HCT116 (cell line): ENCODE data around the gene GSTO1. TPM values are rescaled to one million over a fixed set of nuclear protein-coding genes. Genes with fewer than 3 reads are reported as not detected.

Experiments used
- ATAC-seq: fragments of 200-7000 bp; cut with Tn5 transposase; 2 replicates; pipeline ENCODE4 v1.9.1; 2020; ENCODE audit warnings: mild to moderate bottlenecking, moderate library complexity
- BruUV-seq: library from RNA; stranded (reverse); fragments of 400-500 nt; replicated peaks from 2 replicates; lab custom pipeline; 2021; lab: Mats Ljungman, UMichigan
- CTCF ChIA-PET: fragments of 300-600 bp; sonication (Branson Sonifier 250); formaldehyde crosslinking; loops from one replicate; lab custom pipeline; 2021; ENCODE audit warnings: antibody characterized with exemption; lab: Charles Lee
- POLR2A ChIA-PET: fragments of 300-600, 350-600 bp; sonication (Branson Sonifier 250); formaldehyde crosslinking; loops from one replicate; lab custom pipeline; 2021; ENCODE audit warnings: antibody characterized with exemption; lab: Charles Lee
- RAD21 ChIA-PET, 2 experiments: fragments of 300-600 bp; sonication (Branson Sonifier 250); formaldehyde crosslinking; loops; one replicate each; lab custom pipeline; 2023; ENCODE audit warnings: low total read pairs in 2 of 2; ENCODE audit not compliant: uncharacterized antibody in 2 of 2, unreplicated experiment in 2 of 2, low non-redundant PET in 1 of 2; lab: Charles Lee
- DNase-seq: peaks from one replicate; pipeline ENCODE4 v3.0.0-alpha.2; 2010; ENCODE audit warnings: low read depth, low spot score
- H2AFZ ChIP-seq: fragments of 200-600 bp; shearing (Covaris generic), sonication (generic); 2 replicates; pipeline ENCODE4 v1.6.1; 2017; ENCODE audit warnings: low read depth, mixed run types, mixed read lengths, antibody characterized with exemption, low read length; ENCODE audit not compliant: poor library complexity, severe bottlenecking
- H3K27ac ChIP-seq: 2 replicates; pipeline ENCODE4 v1.5.1; 2012; ENCODE audit warnings: low read depth, low read length
- H3K27me3 ChIP-seq: fragments of 200-600 bp; sonication (generic); 2 replicates; pipeline ENCODE4 v1.6.1; 2016; ENCODE audit warnings: mixed run types, low read length, mixed read lengths; ENCODE audit not compliant: insufficient read depth
- H3K36me3 ChIP-seq, 2 experiments: fragments of 200-500 bp in 1 of 2; fragments of 200-600 bp in 1 of 2; sonication (Bioruptor generic) in 1 of 2; sonication (generic) in 1 of 2; 2 replicates each; pipeline versions ENCODE4 v1.5.1 to v1.6.1; 2014 to 2016; ENCODE audit warnings: low read length in 2 of 2, inconsistent platforms in 1 of 2, mixed read lengths in 1 of 2, mixed run types in 1 of 2; ENCODE audit not compliant: insufficient read depth in 2 of 2, control insufficient read depth in 1 of 2
- H3K4me1 ChIP-seq, 2 experiments: fragments of 200-600 bp in 1 of 2; sonication (generic) in 1 of 2; 2 replicates each; pipeline versions ENCODE4 v1.5.1 to v1.6.1; 2012 to 2017; ENCODE audit warnings: low read length in 2 of 2, inconsistent platforms in 1 of 2, mild to moderate bottlenecking in 1 of 2, mixed read lengths in 1 of 2, mixed run types in 1 of 2, moderate library complexity in 1 of 2; ENCODE audit not compliant: insufficient read depth in 2 of 2, control insufficient read depth in 1 of 2
- H3K4me2 ChIP-seq: fragments of 200-600 bp; sonication (generic); 2 replicates; pipeline ENCODE4 v1.6.1; 2017; ENCODE audit warnings: mixed run types, low read length, mixed read lengths
- H3K4me3 ChIP-seq, 2 experiments: fragments of 200-600 bp in 1 of 2; sonication (generic) in 1 of 2; replicated peaks in 1 of 2; 2 replicates each; pipeline ENCODE4 v1.5.1; 2011 to 2016; ENCODE audit warnings: low read length in 2 of 2, control low read depth in 1 of 2, low read depth in 1 of 2, mild to moderate bottlenecking in 1 of 2, mixed read lengths in 1 of 2, mixed run types in 1 of 2
- H3K79me2 ChIP-seq: fragments of 200-600 bp; sonication (generic); 2 replicates; pipeline ENCODE4 v1.6.1; 2017; ENCODE audit warnings: mild to moderate bottlenecking, mixed run types, low read length, moderate library complexity, mixed read lengths; ENCODE audit not compliant: insufficient read depth
- H3K9ac ChIP-seq: fragments of 200-600 bp; sonication (generic); 2 replicates; pipeline ENCODE4 v1.6.1; 2016; ENCODE audit warnings: low read length, mixed read lengths
- H3K9me2 ChIP-seq: fragments of 200-600 bp; sonication (generic), shearing (Covaris generic); 2 replicates; pipeline ENCODE4 v1.6.1; 2017; ENCODE audit warnings: mixed run types, mild to moderate bottlenecking, moderate library complexity; ENCODE audit not compliant: insufficient read depth
- H3K9me3 ChIP-seq, 2 experiments: fragments of 200-500 bp in 1 of 2; fragments of 200-600 bp in 1 of 2; sonication (Bioruptor generic) in 1 of 2; sonication (generic) in 1 of 2; 2 replicates each; pipeline ENCODE4 v1.6.1; 2014 to 2017; ENCODE audit warnings: low read length in 2 of 2, mixed read lengths in 2 of 2, inconsistent platforms in 1 of 2, low read depth in 1 of 2, mild to moderate bottlenecking in 1 of 2, mixed run types in 1 of 2, moderate library complexity in 1 of 2; ENCODE audit not compliant: control insufficient read depth in 1 of 2, insufficient read depth in 1 of 2
- H4K20me1 ChIP-seq: fragments of 200-600 bp; sonication (generic), shearing (Covaris generic); 2 replicates; pipeline ENCODE4 v1.6.1; 2017; ENCODE audit warnings: mixed run types, mild to moderate bottlenecking, moderate library complexity; ENCODE audit not compliant: insufficient read depth
- EGR1 ChIP-seq: IDR thresholded peaks from 2 replicates; pipeline ENCODE4 v1.6.1; 2012; ENCODE audit warnings: low read depth
- EZH2phosphoT487 ChIP-seq: fragments of 200-600 bp; IDR thresholded peaks from 2 replicates; pipeline ENCODE4 v1.6.1; 2018; ENCODE audit warnings: antibody characterized with exemption, borderline replicate concordance
- FOSL1 ChIP-seq: IDR thresholded peaks from 2 replicates; pipeline ENCODE4 v1.6.1; 2012; ENCODE audit warnings: low read depth
- POLR2A ChIP-seq: IDR thresholded peaks from 2 replicates; pipeline ENCODE4 v1.7.0; 2011; ENCODE audit warnings: borderline replicate concordance; ENCODE audit not compliant: insufficient read depth, insufficient read length; ENCODE audit errors: extremely low read depth
- POLR2AphosphoS5 ChIP-seq: IDR thresholded peaks from 2 replicates; pipeline ENCODE4 v1.6.1; 2011; ENCODE audit warnings: mild to moderate bottlenecking, low read depth, low read length, moderate library complexity
- RAD21 ChIP-seq: IDR thresholded peaks from 2 replicates; pipeline ENCODE4 v1.6.1; 2012; ENCODE audit warnings: low read depth, mild to moderate bottlenecking
- SIN3A ChIP-seq: IDR thresholded peaks from 2 replicates; pipeline ENCODE4 v1.6.1; 2012; ENCODE audit warnings: low read depth
- TCF7L2 ChIP-seq: IDR thresholded peaks from 2 replicates; pipeline ENCODE4 v1.7.0; 2011; ENCODE audit warnings: borderline replicate concordance, inconsistent platforms; ENCODE audit not compliant: insufficient read depth, insufficient read length; ENCODE audit errors: extremely low read depth
- YY1 ChIP-seq: IDR thresholded peaks from 2 replicates; pipeline ENCODE4 v1.6.1; 2011; ENCODE audit warnings: low read length, low read depth, moderate library complexity, mild to moderate bottlenecking; ENCODE audit not compliant: insufficient replicate concordance; ENCODE audit errors: extremely low read depth
- ZNF274 ChIP-seq: fragments of 200-500 bp; sonication (Bioruptor generic); IDR thresholded peaks from 2 replicates; pipeline ENCODE4 v1.6.1; 2014; ENCODE audit warnings: mild to moderate bottlenecking, low read depth, low read length, inconsistent platforms
- intact Hi-C: fragments of 100-400 bp; cut with micrococcal nuclease; formaldehyde crosslinking; loops from 2 replicates; pipeline ENCODE4 v1.10.0; 2022
- total RNA-seq: library from RNA; stranded (reverse); gene quantifications from one replicate; pipeline ENCODE4 v1.2.1, GENCODE V29; 2021; ENCODE audit not compliant: unreplicated experiment
- TF ChIP-seq, protein P1 (sequence below), 3 experiments: fragments of 200-600 bp in 1 of 3; sonication (generic) in 1 of 3; IDR thresholded peaks in 2 of 3; conservative IDR thresholded peaks in 1 of 3; 2 replicates each; pipeline ENCODE4 v1.5.1; 2012 to 2017; ENCODE audit warnings: low read depth in 2 of 3, low read length in 2 of 3, antibody characterized with exemption in 1 of 3, borderline replicate concordance in 1 of 3, control low read depth in 1 of 3, mild to moderate bottlenecking in 1 of 3, mixed read lengths in 1 of 3, mixed run types in 1 of 3, moderate library complexity in 1 of 3; ENCODE audit not compliant: insufficient read depth in 1 of 3

GSTO1 gene
- total RNA-seq, 1 experiment from 2014 or later: 179 TPM

DNA sequence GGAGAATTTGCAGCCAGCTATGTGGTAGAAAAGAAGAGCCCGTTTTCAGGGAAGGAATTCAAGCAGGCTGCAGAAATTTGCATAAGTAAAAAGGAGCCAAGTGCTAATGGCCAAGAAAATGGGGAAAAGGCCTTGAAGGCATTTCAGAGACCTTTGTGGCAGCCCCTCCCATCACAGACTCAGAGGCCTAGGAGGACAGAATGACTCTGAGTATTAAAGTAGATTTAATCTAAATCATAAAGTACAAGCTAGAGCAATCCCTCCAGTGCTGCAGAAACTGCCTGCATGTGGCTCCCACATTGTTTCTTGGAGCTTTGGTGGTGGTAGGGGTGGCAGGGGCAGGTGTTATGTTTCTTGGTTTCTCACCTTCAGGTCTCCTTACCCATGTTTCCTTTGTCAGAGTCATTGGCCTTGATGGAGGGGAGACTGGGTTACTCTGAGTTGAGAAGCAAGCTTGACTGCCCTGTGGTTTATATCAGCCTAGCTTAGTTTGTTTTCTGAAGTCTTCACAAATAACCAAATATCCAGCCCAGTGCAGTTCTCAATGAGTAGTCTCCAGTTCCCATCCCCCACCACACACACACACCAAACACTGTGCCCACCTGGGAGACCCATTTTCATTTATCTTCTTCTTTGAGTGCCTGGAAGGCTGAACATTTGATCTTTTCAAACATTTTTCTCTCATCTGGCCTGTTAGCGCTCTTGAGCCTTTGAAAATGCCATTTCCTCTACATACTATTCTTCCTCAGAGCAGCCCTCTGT, 49.1 kb downstream of the GSTO1 start:
- no peak overlapping the region for H3K27ac ChIP-seq
- RAD21 ChIA-PET: no interaction called here
- H3K4me3 ChIP-seq: no peak overlapping the region
- CTCF ChIA-PET: interaction anchor here (1.2 to 1.5 kb wide), 4 partner anchors 10 to 319 kb away, joined by 3 to 7 read pairs (median 4); partner anchors contain the start of gene CFAP58
- H3K4me1 ChIP-seq: peaks cover 0 to 2% of the 10 kb centered on the region in 2 experiments; a peak in 1 of 4 replicates
- intact Hi-C loops: no loop called here
- ATAC-seq: no peak
- H3K27me3 ChIP-seq: no peaks in the 10 kb centered on the region
- no TSS peak for BruUV-seq
- H3K4me2 ChIP-seq: no peak overlapping the region
- peaks cover 4 to 25% of the 10 kb centered on the region in 2 experiments; a peak in 2 of 4 replicates for H3K36me3 ChIP-seq
- no peaks in the 10 kb centered on the region for H3K9me3 ChIP-seq
- H3K9me2 ChIP-seq: no peaks in the 10 kb centered on the region
- H2AFZ ChIP-seq: no peak overlapping the region
- TF ChIP-seq POLR2A (no peak), EGR1 (no peak), RAD21 (no peak), EZH2phosphoT487 (no peak), POLR2AphosphoS5 (no peak), SIN3A (no peak), YY1 (no peak), FOSL1 (no peak), ZNF274 (no peak), TCF7L2 (no peak)
- TF ChIP-seq, protein P1, sequence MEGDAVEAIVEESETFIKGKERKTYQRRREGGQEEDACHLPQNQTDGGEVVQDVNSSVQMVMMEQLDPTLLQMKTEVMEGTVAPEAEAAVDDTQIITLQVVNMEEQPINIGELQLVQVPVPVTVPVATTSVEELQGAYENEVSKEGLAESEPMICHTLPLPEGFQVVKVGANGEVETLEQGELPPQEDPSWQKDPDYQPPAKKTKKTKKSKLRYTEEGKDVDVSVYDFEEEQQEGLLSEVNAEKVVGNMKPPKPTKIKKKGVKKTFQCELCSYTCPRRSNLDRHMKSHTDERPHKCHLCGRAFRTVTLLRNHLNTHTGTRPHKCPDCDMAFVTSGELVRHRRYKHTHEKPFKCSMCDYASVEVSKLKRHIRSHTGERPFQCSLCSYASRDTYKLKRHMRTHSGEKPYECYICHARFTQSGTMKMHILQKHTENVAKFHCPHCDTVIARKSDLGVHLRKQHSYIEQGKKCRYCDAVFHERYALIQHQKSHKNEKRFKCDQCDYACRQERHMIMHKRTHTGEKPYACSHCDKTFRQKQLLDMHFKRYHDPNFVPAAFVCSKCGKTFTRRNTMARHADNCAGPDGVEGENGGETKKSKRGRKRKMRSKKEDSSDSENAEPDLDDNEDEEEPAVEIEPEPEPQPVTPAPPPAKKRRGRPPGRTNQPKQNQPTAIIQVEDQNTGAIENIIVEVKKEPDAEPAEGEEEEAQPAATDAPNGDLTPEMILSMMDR (IDR thresholded peaks at IDR 0.05 in 2 of 3, conservative IDR thresholded peaks at IDR 0.05 in 1 of 3; ENCODE audit: borderline replicate concordance in 1 of 3, insufficient read depth in 1 of 3, low read depth in 2 of 3, low read length in 2 of 3): no peak
- no peak for DNase-seq
- H4K20me1 ChIP-seq: no peaks in the 10 kb centered on the region
- H3K9ac ChIP-seq: no peak overlapping the region
- no peaks in the 10 kb centered on the region for H3K79me2 ChIP-seq
- POLR2A ChIA-PET: no interaction called here
